Activated CD4-positive, alpha-beta T cell treated with anti-CD3 and anti-CD28 coated beads, Interleukin-10, Interleukin-2, amounts not matched to agents 100 ng/mL and 50 ng/mL, durations not matched to agents 16 hours and 8 hours (primary cell): Measurements from ENCODE around the gene PRR5.

Experiments
- DNase-seq: peaks from one replicate; pipeline ENCODE4 v3.0.0-alpha.2; 2020

Gene PRR5

DNA sequence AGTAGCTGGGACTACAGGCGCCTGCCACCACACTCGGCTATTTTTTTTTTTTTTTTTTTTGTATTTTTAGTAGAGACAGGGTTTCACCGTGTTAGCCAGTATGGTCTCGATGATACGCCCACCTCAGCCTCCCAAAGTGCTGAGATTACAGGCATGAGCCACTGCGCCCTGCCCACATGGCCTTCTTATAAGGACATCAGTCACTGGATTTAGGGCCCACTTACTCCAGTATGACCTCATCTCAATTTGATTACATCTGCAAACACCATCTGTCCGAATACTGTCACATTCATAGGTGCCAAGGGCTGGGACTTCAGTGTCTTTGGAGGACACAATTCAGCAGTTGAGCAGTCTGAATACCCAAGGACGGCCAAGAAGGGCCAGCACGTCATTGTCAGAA lies 8.2 kb upstream of the PRR5 start:
- DNase-seq, result no peak

DNA sequence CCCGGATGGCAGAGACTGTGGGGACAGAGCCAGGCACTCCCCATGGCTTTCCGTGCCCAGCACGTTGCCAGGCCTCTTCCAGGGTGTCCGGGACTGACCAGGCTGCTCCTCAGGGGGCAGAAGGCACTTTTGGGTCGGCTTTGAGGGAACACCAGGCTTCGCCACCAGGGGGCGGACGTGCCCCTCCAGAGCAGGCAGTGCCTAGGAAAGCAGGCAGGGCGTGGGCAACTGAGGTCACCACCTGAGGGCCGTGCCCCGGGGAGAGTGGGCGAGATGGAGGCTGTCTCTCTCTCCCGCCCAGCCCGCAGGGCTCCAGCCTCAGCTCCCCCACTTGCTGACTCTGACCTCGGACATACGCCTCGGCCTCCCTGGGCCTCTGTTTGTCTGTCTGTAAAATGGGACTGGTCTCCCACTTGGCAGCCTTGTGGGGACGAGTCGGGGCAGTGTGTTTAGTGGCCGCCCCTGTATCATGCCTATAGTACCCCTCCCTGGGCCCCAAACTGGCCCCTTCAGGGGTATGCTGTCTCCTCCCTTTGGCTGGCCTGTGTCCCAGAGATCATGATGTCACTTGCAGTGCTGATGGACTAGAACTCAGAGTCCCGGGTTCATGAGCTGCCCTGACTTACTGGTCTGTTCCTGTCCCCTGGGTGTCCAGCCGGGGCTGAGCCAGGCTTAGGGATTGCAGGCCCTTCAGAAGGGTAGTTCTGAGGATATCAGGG lies 4.4 kb upstream of the PRR5 start:
- peak; percentile 88 for DNase-seq

DNA sequence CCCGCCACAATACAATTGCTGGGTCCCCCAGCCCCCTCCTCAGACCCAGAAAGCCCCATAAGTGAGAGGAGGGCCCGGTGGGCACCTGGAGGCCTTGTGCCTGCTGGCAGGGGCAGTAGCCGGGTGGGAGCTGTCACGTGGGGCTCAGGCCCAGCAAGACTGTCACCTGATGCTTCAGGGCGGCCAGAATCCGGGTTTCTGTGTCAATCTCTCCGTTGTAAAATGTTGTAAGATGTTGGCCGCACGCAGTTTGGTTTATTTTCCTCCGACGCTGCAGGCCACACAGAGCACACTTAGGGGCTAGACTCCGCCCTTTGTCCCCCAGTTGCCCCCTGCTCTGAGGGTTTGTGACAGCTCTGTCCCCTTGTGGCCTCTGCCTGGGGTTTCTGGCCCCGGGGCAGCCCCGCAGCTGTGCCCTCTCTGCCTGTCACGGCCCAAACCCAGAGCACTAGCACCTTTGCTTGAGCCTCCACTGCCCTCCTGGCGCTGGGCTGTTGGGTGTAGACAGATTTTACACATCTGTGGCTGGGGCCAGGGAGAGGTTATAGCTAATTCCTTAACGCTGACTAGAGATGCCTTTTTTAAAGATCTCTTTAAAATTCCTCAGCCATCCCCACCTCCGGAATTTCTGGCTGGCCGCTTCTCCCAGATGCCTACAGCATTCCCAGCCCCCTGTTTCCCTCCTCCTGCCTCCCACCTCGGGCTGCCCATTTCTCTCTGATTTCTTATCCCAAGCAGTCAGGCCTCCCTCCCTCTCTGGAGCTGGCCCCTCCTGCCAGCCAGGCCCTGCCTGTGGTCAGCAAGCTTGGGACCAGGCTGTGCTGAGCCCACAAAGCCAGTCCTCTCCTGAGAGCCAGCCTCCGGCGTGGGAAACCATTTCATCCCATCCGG lies 3.2 kb upstream of the PRR5 start:
- DNase-seq, result no peak

DNA sequence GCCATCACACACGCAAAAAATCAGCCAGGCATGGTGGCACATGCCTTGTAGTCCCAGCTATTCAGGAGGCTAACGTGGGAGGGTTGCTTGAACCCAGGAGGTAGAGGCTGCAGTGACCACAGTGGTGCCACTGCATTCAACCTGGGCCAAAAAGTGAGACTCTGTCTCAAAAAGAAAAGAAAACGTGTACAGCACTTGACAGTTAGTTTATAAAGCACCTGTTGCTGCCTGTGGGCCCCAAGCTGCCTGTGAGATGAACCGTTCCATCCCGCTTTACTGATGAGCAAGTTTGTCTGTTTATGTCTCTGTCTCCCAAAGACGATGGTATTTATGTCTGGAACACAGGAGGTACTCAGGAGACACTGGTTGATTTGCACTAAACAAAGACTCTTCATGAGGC lies 1.5 kb upstream of the PRR5 start:
- no peak for DNase-seq

DNA sequence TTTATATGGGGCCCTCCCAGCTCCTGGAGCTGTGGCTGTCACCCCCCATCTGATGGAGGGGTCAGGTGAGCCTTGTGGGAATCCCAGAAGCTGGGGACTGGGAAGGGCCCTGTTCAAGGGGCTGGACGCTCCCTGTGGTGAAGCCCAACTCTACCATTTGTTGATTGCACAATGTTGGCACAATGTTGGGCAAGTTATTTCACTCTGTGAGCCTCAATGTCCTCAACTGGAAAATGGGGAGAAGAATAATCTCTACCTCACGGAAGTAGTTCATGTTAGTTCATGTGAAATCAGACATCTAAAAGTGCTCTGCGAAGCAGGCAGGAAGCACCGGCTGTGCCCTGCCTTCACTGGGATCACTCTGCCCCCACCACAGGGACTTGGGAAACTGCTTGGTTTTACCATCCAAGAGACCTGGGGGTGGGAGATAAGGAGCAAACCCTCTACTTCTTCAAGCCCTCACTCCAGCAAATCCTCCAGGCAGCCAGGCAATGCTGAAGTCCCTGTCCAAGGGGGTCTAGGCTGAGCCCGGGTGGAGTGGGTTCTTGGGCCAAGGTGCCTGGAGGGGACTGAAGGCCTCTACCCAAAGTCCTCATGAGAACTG lies 715 bp upstream of the PRR5 start:
- DNase-seq, result no peak

DNA sequence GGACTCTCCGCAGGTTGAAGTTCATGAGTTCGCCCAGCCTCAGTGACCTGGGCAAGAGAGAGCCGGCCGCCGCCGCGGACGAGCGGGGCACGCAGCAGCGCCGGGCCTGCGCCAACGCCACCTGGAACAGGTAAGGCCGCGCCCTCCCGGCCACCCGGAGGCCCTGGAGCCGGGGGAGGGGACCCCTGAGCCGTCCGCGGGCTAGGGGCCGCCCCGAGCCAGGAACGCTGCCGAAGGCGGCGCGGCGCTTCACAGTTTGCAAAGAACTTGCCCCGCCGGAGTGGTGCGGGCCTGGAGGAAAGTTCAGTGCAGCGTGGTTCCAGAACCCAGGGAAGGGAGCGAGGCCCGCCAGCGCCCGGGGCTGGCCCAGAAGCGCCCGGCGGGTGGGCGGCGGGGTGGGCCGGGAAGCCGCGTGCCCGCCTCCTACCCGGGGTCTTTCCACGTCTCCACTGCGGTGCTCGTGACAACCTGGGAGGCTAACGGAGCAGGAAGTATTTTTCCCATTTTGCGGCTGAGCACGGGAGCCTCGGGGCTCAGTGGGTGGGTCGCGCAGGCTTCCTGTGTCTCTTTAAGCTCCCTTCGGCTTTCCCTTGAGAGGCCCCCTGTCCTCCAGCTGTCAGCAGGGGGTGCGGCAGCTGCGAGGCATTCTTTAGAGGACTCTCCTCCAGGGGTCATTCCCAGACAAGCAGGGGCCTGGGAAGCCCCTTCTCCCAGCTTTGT lies 635 bp downstream of the PRR5 start:
- DNase-seq, result peak; percentile 15

DNA sequence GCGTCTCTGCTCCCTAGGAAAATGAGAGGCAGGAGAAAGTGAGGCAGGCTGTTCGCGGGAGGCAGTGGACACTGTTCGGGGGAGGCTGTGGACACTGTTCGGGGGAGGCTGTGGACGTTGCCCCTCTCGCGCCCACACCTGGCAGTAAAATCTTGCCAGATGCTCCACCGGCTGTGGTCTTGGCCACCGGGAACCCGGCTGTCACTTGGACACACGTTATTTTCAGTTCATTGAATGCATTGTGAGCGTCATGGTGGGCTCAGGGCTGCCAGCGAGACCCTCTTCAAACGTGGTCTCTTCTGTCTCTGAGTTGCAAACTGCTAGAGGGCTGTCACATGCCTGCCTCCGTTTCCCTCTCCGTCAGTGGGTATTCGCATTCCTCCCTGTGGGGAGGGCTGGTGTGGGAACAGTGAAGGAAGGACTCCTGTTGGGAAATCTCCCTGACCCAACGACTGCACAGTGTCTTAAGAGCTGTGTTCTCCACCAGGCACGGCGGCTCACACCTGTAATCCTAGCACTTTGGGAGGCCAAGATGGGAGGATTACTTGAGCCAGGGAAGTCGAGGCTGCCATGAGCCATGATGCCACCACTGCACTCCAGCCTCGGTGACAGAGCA lies 1.4 kb downstream of the PRR5 start:
- DNase-seq, result no peak

DNA sequence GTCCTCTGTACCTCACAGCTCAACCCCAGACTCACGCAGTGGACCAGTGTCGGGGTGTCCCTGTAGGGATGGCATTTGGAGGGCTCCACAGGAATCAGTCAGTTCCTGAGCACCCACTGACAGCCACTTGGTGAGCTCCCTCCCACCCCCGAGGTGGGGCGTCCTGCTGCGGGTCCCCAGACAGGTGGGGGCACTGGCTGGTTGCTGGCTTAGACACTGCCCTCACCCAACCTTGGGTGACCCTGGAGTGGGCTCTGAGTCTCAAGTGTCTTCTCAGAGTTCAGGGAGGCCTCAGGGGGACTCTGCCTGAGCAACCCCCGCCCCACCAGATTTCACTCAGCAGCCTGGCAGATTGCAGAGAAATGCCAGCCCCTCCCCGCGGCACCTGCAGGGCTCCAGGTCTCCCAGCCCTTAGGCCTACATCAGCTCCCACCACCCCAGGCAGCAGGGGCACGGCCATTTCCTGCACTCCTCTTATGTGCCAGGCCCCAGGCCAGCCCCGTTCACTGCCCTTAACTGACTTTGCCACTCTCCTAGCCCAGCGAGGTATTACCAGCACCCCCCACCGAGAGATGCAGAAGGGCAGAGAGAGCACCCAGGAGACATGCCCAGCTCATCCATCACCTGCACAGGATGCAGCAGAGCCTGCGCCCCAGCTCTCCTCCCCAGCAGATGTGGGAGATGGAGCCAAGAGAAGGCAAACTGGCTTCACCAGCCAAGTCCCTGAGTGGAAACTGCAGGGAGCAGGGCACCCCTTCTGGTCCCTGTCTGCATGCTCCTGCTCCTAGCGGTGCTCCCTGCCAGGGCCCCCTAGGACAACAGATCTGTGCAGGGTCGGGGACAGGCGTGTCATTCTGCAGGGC lies 2.4 kb downstream of the PRR5 start:
- DNase-seq, result no peak

DNA sequence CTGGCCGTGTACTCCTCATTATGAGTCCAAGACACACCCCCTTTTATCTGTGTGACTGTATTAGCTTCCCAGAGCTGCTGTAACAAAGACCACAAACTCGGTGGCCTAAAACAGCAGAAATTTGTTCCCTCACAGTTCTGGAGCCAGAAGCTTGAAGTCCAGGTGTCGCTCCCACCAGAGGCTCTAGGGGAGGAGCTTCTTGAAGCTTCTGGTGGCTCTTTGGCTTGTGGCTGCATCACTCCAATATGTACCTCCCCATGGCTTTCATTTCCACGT lies 3.0 kb downstream of the PRR5 start:
- no peak for DNase-seq

DNA sequence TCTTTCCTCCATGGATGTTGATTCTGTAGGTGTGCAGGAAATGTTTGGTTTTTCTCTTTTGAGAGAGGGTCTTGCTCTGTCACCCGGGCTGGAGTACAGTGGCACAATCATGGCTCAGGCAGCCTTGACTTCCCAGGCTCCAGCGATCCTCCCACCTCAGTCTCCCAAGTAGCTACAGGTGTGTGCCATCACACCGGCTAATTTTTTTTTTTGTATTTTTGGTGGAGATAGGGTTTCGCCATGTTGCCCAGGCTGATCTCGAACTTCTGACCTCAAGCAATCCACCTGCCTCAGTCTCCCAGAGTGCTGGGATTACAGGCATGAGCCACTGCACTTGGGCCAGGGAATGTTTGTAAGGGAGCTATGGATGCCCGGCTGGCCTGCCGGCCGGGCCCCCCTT lies 4.5 kb downstream of the PRR5 start:
- DNase-seq, result no peak

DNA sequence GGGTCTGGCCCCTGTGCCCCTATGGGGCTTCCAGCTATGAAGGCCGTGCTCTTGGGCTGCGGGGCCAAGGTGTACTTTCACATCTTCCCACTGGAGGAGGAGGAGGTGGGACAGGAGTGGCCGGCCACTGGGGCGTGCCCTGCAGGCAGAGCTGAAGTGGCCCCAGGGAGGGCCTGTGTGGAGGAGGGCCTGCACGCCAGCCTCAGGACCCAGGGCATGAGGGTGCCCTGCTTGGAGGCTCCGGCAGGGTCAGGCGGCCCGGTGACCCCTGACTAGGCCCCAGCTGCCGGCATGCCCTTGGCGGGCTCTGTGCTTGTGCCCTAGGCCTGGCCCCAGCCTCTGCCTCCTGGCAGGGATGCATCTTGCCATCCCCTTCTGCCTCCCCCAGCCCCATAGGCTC lies 5.2 kb downstream of the PRR5 start:
- no peak for DNase-seq

DNA sequence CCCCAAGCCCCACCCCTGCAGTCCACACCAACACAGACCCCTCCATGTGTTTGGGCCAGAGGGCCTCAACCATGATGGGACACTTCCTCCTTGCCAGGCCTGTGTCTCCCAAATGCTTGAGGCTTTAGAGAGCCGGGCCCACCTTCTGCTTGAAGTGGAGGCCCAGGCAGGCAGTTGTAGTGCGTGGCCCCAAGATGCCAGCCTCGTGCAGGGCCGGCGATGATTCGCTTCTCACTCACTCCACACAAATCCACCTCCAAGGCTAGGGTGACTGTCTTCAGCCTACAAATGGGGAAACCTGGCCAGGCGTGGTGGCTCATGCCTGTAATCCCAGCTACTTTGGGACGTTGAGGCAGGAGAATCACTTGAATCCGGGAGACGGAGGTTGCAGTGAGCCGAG lies 5.7 kb downstream of the PRR5 start:
- DNase-seq, result no peak

DNA sequence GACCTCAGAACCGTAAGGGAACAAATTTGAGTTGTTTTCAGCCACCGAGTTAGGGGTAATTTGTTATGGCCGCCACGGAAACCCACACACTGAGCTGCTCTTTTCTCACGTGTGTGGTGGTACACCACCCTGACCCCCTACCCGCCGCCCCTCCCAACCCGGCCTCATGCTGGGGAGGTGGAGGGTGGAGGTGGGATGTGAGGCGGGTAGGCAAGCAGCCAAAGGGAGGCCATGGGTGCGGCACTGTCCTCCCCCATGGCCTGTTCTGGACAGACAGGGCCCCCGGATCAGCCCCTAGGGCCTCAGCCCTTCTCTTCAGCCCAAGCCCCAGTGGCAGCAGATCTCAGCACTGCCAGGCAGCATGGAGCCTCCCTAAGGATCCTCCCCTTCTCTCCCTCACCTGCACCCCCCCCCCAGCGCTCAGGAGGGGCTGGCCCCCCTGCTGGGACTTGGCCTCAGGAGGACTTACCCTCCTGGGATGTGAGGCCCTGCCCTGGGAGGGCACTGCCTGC lies 7.9 kb downstream of the PRR5 start:
- DNase-seq, result no peak

DNA sequence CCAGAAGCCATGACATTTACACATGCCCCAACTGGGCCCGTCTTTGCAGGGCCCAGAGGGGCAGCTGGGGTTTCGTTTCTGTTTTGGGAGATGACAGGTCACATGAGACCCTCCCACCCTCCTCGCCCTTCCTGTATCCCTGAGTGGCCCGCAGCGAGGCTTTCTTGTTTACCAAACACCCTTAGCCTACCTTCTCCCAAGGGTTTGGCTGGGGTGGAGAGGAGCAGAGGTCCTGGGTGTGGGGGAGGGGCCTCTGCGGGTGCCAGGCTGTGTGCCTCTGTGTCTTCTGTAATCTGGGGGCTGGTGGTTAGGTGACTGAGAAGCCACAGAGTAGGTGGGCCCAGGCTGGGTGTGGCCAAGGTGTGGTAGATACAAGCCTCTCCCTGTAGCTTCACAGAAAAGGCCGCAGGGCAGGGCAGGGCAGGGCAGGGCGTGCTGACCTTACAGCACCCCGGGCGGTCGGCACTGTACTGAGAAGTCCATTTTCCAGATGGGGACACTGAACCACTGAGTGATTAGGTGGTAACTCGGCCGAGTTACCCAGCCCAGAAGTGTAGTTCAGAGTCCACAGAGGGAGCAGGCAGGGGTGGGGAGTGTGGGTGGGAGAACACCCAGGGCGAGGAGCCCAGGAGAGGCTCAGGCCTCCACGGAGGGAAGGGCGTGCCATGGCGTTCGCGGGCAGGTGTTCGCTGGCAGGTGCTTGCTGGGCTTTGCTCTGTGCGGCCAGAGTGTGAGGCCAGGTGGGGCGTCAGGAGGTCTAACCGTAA lies 8.7 kb downstream of the PRR5 start:
- no peak for DNase-seq

DNA sequence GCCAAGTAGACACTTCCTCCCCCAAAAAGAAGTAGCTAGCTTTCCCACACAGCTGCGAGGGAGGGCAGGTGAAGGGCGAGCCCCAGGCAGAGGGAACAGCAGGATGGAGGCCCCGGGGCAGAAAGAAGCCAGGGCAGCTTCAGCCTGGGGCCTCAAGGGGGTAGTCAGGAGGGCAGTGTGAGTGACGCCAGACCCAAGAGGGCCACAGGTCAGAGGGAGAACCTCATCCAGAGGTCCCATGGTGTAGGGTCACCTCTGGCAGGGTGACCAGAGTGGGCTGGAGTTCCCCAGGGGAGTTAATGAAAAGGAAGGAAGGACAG lies 9.2 kb downstream of the PRR5 start:
- no peak for DNase-seq

DNA sequence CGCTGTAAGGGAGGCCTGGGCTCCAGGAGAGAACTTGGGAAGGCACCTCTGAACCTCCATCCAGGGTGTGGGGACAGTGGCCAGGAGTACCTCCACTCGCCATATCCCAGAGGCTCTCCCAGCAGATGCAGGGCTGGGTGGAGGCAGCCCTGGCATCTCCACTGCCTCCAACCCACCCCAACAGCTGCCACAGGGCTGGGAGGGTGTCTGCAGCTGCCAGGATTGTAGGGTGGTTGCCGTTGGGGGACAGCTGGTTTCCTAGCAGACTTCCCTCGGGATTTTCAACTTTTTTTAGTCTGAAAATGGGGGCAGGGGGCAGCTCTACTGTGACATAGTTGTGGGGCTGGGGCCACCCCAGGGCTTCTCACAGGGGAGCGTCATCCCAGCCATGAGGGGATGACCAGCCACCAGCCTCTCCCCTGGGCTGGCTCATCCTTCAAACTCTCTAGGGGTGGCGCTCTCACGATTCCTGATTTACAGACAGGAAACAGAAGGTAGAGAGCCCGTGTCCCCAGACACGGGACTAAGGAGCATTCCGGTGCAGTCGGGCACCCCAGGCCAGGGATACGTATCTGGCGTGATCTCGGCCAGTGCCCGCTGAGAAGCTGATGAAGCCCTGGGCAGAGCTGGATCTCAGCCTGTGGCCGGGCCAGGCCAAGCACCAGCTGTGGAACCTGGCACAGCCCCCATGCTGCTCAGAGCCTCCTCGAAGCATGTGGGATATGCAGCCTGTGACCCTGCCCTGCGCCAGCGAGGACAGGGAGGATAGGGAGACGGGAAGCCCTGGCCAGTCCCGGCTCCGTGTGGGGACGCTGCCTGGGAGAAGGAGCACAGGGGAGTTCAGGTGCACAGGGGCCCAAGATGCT lies 9.9 kb downstream of the PRR5 start:
- DNase-seq, result no peak

DNA sequence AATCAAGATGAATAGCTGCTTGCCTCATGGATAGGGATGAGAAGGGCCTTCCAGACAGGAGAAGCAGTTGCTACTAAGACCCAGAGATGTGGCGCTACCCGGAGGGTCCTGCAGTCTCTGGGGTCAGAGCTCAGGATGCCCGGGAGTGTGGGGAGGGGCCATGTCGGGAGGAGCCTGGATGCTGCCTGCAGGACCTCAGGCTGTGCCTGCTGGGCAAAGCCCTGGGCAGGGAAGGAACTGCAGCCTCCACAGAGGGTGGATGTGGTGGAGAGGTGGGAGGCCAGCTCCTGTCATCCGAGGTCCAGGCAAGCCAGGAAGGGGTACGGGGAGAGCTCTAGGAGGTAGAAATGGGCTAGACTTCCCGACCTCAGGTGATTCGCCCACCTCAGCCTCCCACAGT lies 11.0 kb downstream of the PRR5 start:
- DNase-seq, result no peak

DNA sequence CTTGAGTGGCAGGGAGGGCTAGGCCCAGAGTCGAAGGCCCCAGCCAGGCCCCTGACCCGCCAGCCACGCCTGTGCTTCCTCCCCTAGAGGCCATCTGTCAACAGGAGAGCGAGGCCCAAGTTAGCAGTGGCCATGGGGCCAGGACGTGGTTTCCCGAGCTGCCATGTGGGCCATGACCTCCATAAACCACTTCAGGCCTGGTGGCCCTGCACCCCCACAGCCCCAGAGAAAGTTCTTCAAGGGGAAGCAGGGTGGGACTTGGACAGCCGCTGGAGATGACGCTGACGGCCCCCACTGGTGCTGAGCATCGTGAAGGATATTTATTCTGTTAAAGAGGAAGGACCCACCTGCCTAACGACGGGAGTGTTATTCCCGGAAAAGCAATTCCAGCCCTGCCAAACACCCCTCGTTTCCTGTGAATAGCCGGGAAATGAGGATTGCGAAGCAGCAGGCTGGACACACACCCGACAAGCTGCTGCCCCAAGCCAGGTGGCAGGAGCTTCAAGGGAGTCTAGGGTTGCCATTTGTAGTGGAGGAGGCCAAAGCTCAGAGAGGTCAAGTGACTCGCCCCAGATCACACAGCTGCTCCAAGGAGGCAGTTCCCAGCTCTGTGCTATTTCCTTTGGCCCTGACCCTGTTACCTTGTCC lies 12.8 kb downstream of the PRR5 start:
- DNase-seq, result no peak

DNA sequence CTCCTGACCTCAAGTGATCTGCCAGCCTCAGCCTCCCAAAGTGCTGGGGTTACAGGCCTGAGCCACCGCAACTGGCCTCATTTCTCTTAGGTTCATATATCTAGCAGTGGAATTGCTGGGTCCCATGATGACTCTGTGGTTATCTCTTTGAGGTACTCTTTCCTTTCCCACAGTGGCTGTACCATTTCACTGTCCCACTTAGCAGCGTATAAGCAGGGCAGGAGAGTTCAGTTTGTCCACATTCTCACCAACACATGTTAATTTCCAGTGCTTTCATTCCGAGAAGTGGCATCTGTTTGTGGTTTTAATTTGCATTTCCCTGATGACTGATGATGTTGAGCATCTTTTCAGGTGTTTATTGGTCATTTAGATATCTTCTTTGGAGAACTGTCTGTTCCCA lies 16.4 kb downstream of the PRR5 start:
- DNase-seq, result peak; percentile 44
